Gastroesophageal sphincter (tissue), 3 donors: Measurements from ENCODE around the gene USP38.
"Not testable (repeated sequence)": the region's sequence is repeated elsewhere in the genome, so short reads cannot be mapped to it uniquely, and the experiment has no call there.

Source experiments
- EP300 ChIP-seq: sonication (generic); formaldehyde crosslinking; IDR thresholded peaks from one replicate; pipeline ENCODE4 v1.6.1; 2017; ENCODE audit warnings: antibody characterized with exemption, mild to moderate bottlenecking
- POLR2A ChIP-seq, 2 donors: fragments of 450-650 bp; IDR thresholded peaks; one replicate each; pipeline ENCODE4 v1.6.1; 2017; ENCODE audit warnings: antibody characterized with exemption in 2 of 2, mild to moderate bottlenecking in 2 of 2, moderate library complexity in 1 of 2
- TF ChIP-seq, protein P1 (sequence below), 4 experiments: fragments of 200-600 bp in 2 of 4; fragments of 450-650 bp in 2 of 4; sonication (generic) in 1 of 4; IDR thresholded peaks; one replicate each; pipeline ENCODE4 v1.5.1; 2017 to 2019; ENCODE audit warnings: antibody characterized with exemption in 4 of 4, mild to moderate bottlenecking in 2 of 4, moderate library complexity in 2 of 4

DNA sequence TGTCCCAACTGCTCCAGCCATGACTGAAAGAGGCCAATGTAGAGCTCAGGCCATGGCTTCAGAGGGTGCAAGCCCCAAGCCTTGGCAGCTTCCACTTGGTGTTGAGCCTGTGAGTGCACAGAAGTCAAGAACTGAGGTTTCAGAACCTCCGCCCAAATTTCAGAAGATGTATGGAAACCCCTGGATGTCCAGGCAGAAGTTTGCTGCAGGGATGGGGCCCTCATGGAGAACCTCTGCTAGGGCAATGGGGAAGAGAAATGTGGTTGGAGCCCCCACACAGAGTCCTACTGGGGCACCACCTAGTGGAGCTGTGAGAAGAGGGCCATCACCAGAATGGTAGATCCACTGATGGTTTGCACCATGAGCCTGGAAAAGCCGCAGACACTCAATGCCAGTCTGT, 83.0 kb downstream of the USP38 start:
- TF ChIP-seq, protein P1, sequence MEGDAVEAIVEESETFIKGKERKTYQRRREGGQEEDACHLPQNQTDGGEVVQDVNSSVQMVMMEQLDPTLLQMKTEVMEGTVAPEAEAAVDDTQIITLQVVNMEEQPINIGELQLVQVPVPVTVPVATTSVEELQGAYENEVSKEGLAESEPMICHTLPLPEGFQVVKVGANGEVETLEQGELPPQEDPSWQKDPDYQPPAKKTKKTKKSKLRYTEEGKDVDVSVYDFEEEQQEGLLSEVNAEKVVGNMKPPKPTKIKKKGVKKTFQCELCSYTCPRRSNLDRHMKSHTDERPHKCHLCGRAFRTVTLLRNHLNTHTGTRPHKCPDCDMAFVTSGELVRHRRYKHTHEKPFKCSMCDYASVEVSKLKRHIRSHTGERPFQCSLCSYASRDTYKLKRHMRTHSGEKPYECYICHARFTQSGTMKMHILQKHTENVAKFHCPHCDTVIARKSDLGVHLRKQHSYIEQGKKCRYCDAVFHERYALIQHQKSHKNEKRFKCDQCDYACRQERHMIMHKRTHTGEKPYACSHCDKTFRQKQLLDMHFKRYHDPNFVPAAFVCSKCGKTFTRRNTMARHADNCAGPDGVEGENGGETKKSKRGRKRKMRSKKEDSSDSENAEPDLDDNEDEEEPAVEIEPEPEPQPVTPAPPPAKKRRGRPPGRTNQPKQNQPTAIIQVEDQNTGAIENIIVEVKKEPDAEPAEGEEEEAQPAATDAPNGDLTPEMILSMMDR (IDR thresholded peaks at IDR 0.05) = not testable (repeated sequence)
- TF ChIP-seq EP300; POLR2A (IDR thresholded peaks at IDR 0.05): not testable (repeated sequence)
